Brain microvascular endothelial cell (primary cell): ENCODE results near the gene RNF217.

Source experiments
- DNase-seq: peaks from one replicate; pipeline ENCODE4 v3.0.0-alpha.2; 2020
- H3K27ac ChIP-seq: fragments of 250-450 bp; sonication (Bioruptor Pico); 2 replicates; pipeline ENCODE4 v1.5.1; 2020; ENCODE audit warnings: mild to moderate bottlenecking, moderate library complexity
- H3K27me3 ChIP-seq: fragments of 250-450 bp; sonication (Bioruptor Pico); replicated peaks from 2 replicates; pipeline ENCODE4 v1.5.1; 2020; ENCODE audit warnings: mild to moderate bottlenecking
- H3K36me3 ChIP-seq: fragments of 250-450 bp; sonication (Bioruptor Pico); replicated peaks from 2 replicates; pipeline ENCODE4 v1.5.1; 2020; ENCODE audit warnings: mild to moderate bottlenecking
- H3K4me3 ChIP-seq: 2 replicates; pipeline ENCODE4 v1.5.1; 2011; ENCODE audit warnings: low read depth, mild to moderate bottlenecking, control low read depth, low read length, moderate library complexity
- in situ Hi-C: cut with HindIII; loops from 2 replicates; pipeline ENCODE4 v1.10.0; 2017; ENCODE audit warnings: low sequenced_read_pairs, low pct_ligation_motif_present
- TF ChIP-seq, protein P1 (sequence below): IDR thresholded peaks from 2 replicates; pipeline ENCODE4 v1.5.1; 2011; ENCODE audit warnings: low read depth, mild to moderate bottlenecking, moderate library complexity, low read length, control low read depth, inconsistent platforms; ENCODE audit errors: missing control alignments

Gene RNF217

GRCh38 chr6:125075741-125076481, 113.7 kb downstream of the RNF217 start:
- Histone ChIP-seq H3K4me3 (no peak overlapping the region), H3K36me3 (peaks cover 3% of the 10 kb centered on the region), H3K27me3 (no peaks in the 10 kb centered on the region), H3K27ac (no peak overlapping the region)
- TF ChIP-seq, protein P1, sequence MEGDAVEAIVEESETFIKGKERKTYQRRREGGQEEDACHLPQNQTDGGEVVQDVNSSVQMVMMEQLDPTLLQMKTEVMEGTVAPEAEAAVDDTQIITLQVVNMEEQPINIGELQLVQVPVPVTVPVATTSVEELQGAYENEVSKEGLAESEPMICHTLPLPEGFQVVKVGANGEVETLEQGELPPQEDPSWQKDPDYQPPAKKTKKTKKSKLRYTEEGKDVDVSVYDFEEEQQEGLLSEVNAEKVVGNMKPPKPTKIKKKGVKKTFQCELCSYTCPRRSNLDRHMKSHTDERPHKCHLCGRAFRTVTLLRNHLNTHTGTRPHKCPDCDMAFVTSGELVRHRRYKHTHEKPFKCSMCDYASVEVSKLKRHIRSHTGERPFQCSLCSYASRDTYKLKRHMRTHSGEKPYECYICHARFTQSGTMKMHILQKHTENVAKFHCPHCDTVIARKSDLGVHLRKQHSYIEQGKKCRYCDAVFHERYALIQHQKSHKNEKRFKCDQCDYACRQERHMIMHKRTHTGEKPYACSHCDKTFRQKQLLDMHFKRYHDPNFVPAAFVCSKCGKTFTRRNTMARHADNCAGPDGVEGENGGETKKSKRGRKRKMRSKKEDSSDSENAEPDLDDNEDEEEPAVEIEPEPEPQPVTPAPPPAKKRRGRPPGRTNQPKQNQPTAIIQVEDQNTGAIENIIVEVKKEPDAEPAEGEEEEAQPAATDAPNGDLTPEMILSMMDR: no peak
- in situ Hi-C loops: no loop called here
- DNase-seq: no peak

DNA sequence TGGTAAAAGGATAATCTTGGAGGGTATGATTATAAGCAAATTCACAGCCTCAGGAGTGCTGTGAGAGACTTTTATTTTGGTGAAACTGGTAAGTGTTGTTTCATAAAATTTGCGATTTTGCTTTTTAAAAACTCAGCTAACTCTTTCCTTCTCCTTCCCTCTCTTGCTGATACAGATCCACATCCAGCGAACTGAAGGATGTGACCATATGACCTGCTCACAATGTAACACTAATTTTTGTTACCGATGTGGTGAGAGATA, 114.2 kb downstream of the RNF217 start:
- Histone ChIP-seq H3K27me3 (no peaks in the 10 kb centered on the region), H3K36me3 (peaks cover 3% of the 10 kb centered on the region), H3K4me3 (no peak overlapping the region), H3K27ac (no peak overlapping the region)
- no peak for DNase-seq
- TF ChIP-seq, protein P1: no peak
- in situ Hi-C loops: no loop called here

- no peaks in the 10 kb centered on the region for H3K27me3 ChIP-seq
- TF ChIP-seq, protein P1: no peak
- in situ Hi-C loops: no loop called here
- peaks cover 3% of the 10 kb centered on the region for H3K36me3 ChIP-seq
- no peak for DNase-seq
- H3K27ac ChIP-seq: no peak overlapping the region
- H3K4me3 ChIP-seq: no peak overlapping the region
These were observed 115.2 kb downstream of the RNF217 start for GRCh38 chr6:125077453-125077852.

DNA sequence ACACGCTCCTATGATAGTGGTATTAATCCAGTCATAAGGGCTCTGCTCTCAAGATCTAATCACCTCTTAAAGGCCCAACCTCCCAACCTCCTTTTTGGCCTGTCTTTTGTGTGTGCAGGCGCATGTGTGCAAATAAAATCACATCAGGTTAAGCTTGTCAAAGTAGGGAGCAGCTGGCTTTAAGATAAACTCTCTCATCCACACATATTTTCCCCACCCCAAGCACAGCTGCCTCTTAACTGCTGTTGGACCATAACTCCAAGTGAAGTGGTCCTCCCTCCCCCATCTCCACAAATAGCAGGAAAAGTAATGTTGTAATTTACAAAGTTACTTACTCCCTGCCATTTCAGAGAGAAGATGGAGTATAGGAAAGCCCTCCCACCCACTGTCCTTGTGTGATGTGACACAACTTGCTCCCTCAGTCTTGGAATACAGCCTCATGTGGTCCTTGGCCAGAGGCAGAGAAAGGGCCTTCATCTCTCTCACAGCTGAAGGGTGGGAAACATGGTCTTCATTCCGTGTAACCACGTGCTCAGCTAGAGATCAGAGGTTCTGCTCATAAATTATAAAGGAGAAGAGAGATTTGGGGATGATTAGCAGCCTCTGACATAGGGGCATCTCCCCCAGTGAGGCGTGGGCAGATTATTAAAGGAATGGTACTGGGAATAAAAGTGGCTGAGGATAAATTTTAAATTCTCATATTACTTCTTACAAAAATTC, 116.5 kb downstream of the RNF217 start:
- DNase-seq: no peak
- H3K36me3 ChIP-seq: peaks cover 3% of the 10 kb centered on the region
- in situ Hi-C loops: no loop called here

GRCh38 chr6:125082908-125083683, 120.9 kb downstream of the RNF217 start:
- in situ Hi-C loops: no loop called here
- TF ChIP-seq, protein P1: no peak
- Histone ChIP-seq H3K4me3 (no peak overlapping the region), H3K27ac (no peak overlapping the region), H3K36me3 (no peaks in the 10 kb centered on the region), H3K27me3 (no peaks in the 10 kb centered on the region)
- no peak for DNase-seq

More for the DNA sequence above, 116.5 kb downstream of the RNF217 start:
- TF ChIP-seq, protein P1: no peak
- H3K27ac ChIP-seq: no peak overlapping the region
- no peaks in the 10 kb centered on the region for H3K27me3 ChIP-seq
- H3K4me3 ChIP-seq: no peak overlapping the region
